NCI-H1092 treated with DMSO at 0.1 percent for 48 hours (cell line): ENCODE results near the gene RFXANK.

Source experiments
- DNase-seq: peaks from one replicate; lab custom pipeline; 2025; lab: John Stamatoyannopoulos, UW

The RFXANK gene

GRCh38 chr19:19232261-19232721 lies 40.2 kb downstream of the RFXANK start:
- DNase-seq: no peak

GRCh38 chr19:19234220-19234816 lies 42.3 kb downstream of the RFXANK start:
- DNase-seq: no peak

- DNase-seq: no peak
Observed at GRCh38 chr19:19236173-19236572, 44.1 kb downstream of the RFXANK start.

GRCh38 chr19:19238126-19238894 lies 46.3 kb downstream of the RFXANK start:
- no peak for DNase-seq

- no peak for DNase-seq
Observed at GRCh38 chr19:19239675-19240074, 47.6 kb downstream of the RFXANK start.

- DNase-seq: no peak
Observed at GRCh38 chr19:19240476-19240875, 48.4 kb downstream of the RFXANK start.

- no peak for DNase-seq
Observed at GRCh38 chr19:19250196-19250801, 58.2 kb downstream of the RFXANK start.
